BE2C (cell line): Measurements from ENCODE around the gene TCEAL1.

Source experiments
- DNase-seq: peaks from one replicate; pipeline ENCODE4 v3.0.0-alpha.2; 2020
- H3K27me3 ChIP-seq: fragments of 250-450 bp; sonication (Bioruptor Pico); 2 replicates; pipeline ENCODE4 v1.5.1; 2020; ENCODE audit warnings: mild to moderate bottlenecking
- H3K36me3 ChIP-seq: fragments of 250-450 bp; sonication (Bioruptor Pico); 2 replicates; pipeline ENCODE4 v1.5.1; 2020; ENCODE audit warnings: mild to moderate bottlenecking
- H3K4me1 ChIP-seq: fragments of 250-450 bp; sonication (Bioruptor Pico); 2 replicates; pipeline ENCODE4 v1.5.1; 2020
- H3K4me3 ChIP-seq: 2 replicates; pipeline ENCODE4 v1.5.1; 2011; ENCODE audit warnings: low read depth, low read length
- H3K9me3 ChIP-seq: fragments of 250-450 bp; sonication (Bioruptor Pico); 2 replicates; pipeline ENCODE4 v1.5.1; 2020
- CTCF ChIP-seq: IDR thresholded peaks from 2 replicates; pipeline ENCODE4 v1.5.1; 2012; ENCODE audit warnings: mild to moderate bottlenecking, low read depth, low read length

The TCEAL1 gene

GRCh38 chrX:103615781-103616371, 12.9 kb upstream of the TCEAL1 start:
- Histone ChIP-seq H3K9me3 (no peaks in the 10 kb centered on the region), H3K4me1 (no peaks in the 10 kb centered on the region), H3K27me3 (no peaks in the 10 kb centered on the region), H3K4me3 (no peak overlapping the region), H3K36me3 (no peaks in the 10 kb centered on the region)
- TF ChIP-seq CTCF: no peak
- DNase-seq: no peak

DNA sequence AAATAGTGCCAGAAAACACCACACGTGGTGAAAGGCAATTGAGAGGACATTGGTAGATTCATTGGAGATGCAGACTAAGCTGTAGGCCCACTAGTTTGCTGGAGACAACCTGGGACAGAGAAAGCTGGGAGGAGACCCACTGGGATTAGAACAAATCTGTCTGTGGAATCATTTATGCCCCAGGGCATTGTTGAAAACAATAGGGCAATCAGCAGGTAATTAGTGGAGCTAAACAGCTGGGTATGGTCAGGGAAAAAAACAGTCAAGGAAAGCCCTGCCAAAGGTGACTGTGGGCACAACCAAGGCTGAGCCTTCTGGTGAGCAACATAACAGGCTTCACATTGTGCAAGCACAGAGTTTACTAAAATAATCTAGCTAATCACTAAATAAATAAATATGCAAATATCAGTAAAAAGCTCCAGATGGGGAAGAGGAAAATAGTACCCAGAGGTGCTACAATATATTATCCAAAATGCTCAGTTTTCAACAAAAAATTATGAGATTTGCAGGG, 12.0 kb upstream of the TCEAL1 start:
- Histone ChIP-seq H3K36me3 (no peaks in the 10 kb centered on the region), H3K4me1 (no peaks in the 10 kb centered on the region), H3K9me3 (no peaks in the 10 kb centered on the region), H3K27me3 (no peaks in the 10 kb centered on the region), H3K4me3 (no peak overlapping the region)
- no peak for TF ChIP-seq CTCF
- no peak for DNase-seq

DNA sequence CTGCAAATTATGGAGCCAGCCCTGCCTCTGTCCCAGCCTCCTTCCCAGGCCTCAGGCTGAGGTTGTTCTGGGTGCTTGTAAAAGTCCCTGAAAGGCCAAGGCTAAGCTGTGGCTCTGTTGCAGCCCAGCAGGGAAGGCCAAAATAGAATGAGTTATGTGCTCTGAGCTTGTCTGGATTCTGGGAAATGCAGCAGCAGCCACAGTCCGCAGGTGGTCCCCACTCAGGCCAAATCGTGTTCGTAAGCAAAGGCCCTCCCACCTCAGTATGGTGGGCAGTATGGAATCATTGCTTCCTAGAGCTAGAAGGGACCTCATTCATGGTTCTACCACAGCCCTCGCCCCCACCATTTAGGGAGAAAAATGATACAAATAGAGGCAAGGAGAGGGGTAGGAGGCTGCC, 4.7 kb upstream of the TCEAL1 start:
- TF ChIP-seq CTCF: no peak
- no peaks in the 10 kb centered on the region for H3K36me3 ChIP-seq
- H3K4me3 ChIP-seq: no peak overlapping the region
- no peak for DNase-seq
- no peaks in the 10 kb centered on the region for H3K4me1 ChIP-seq
- H3K27me3 ChIP-seq: no peaks in the 10 kb centered on the region
- no peaks in the 10 kb centered on the region for H3K9me3 ChIP-seq

GRCh38 chrX:103626855-103627254, 1.9 kb upstream of the TCEAL1 start:
- H3K4me3 ChIP-seq: no peak overlapping the region
- no peak for TF ChIP-seq CTCF
- no peaks in the 10 kb centered on the region for H3K4me1 ChIP-seq
- H3K36me3 ChIP-seq: no peaks in the 10 kb centered on the region
- H3K9me3 ChIP-seq: no peaks in the 10 kb centered on the region
- H3K27me3 ChIP-seq: no peaks in the 10 kb centered on the region
- DNase-seq: no peak

DNA sequence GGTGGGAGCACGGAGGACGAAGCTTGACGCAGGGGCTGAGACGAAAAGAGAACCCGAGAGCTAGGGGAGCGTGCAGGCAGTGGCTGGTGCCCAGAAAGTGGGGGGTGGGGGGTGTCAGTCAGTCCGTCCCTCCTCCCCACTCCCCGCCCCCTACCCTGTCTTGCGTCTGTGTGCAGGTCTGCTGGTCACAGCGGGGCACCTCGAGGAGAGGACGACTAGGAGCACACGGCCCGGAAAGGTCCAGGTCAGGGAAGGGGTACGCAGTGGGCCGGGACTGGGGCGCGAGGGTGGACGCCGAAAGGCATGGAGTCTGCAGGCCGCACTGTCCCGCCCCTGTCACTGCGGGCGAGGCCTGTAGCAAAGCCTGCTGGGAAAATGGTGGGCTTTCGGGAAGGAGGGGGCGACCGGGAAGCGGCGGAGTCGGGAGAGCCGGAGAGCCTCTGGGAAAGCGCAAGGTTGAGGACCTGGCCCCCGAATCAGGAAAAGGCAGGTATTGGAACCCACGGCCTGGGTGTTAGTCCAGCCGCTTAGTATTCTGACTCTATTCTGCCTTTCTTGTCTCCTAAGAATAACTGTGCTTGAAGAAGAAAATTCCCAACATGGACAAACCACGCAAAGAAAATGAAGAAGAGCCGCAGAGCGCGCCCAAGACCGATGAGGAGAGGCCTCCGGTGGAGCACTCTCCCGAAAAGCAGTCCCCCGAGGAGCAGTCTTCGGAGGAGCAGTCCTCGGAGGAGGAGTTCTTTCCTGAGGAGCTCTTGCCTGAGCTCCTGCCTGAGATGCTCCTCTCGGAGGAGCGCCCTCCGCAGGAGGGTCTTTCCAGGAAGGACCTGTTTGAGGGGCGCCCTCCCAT, 769 bp downstream of the TCEAL1 start:
- Histone ChIP-seq H3K9me3 (no peaks in the 10 kb centered on the region), H3K36me3 (no peaks in the 10 kb centered on the region), H3K4me1 (no peaks in the 10 kb centered on the region), H3K27me3 (no peaks in the 10 kb centered on the region), H3K4me3 (peak overlapping the region; percentile 82)
- peak; percentile 68 for TF ChIP-seq CTCF
- peak; percentile 73 for DNase-seq

- H3K4me3 ChIP-seq: peak overlapping the region; percentile 82
- no peak for DNase-seq
- TF ChIP-seq CTCF: no peak
- no peaks in the 10 kb centered on the region for H3K4me1 ChIP-seq
- H3K9me3 ChIP-seq: no peaks in the 10 kb centered on the region
- H3K36me3 ChIP-seq: no peaks in the 10 kb centered on the region
- H3K27me3 ChIP-seq: no peaks in the 10 kb centered on the region
Measured at GRCh38 chrX:103630171-103630511, 1.4 kb downstream of the TCEAL1 start.
